GM21360 (cell line): ENCODE results near the gene STX10.
"Not testable (repeated sequence)": the region's sequence is repeated elsewhere in the genome, so short reads cannot be mapped to it uniquely, and the experiment has no call there.

ENCODE experiments used
- ATAC-seq: cut with Tn5 transposase; IDR thresholded peaks from one replicate; pipeline ENCODE4 v1.9.1; 2021; ENCODE audit warnings: mild to moderate bottlenecking, moderate library complexity; ENCODE audit not compliant: unreplicated experiment

The STX10 gene, protein sequence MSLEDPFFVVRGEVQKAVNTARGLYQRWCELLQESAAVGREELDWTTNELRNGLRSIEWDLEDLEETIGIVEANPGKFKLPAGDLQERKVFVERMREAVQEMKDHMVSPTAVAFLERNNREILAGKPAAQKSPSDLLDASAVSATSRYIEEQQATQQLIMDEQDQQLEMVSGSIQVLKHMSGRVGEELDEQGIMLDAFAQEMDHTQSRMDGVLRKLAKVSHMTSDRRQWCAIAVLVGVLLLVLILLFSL

DNA sequence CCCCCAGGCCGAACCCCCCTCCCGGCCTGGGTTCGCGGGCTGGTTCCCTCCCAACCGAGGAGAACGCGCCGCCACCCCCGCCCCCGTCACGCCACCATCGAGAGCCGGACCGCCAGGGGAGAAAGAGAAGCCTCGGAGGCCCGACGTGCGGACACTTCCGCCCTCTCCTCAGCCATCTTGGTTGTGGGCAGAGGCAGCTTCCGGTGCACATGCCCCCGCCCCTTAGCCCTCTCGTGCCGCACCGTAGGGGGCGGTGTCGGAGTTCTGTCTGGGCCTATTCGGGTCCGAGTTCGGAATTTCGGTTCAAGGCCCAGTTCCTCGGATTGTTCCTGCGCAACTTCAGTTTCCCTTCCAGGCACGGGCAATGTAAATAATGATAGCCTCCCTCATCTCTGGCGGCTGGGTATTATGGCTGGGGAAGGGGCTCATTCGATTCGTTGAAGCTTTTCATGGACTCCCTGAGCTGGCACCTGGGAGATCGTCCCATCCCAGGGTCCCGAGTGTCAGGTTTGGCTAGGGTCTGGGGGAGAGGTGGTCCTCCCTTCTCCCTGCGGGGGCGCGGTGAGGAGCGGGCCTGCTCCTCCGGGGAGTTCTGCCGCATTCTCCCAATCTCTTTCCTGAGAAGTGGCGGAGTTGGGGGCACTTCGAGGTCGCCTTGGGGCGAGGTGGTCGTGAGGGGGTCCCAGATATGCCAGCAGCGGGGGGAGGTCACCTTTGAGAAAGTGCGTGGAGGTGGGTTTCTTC, at the start of gene STX10, which contains the start of gene IER2:
Gene STX10, minus strand, starts transcription at position 189 of the 744 bp plus-strand sequence. CDS start 202 bp downstream, outside the sequence.
Gene IER2, plus strand, starts transcription at position 225 of the 744 bp plus-strand sequence. CDS start 2,776 bp downstream, outside the sequence.
- peak; percentile 32 for ATAC-seq

DNA sequence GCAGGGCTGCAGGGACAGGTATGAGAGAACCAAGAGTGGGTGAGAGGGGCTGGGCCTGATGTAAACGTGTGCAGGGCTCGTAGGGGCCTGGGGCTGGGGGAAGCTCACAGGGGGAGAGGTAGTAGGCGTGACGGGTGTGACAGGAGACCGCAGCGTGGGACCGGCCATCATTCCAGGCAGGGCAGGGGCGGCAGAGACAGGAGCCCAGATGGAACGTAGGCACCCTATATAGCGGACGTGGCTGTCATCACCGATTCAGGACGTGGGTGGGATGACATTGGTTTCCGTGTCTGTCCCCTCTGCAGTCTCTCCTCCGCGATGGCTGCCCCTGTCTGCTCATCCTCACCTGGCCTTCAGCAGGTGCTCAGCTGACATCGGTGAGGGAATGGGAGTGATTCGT, 48.5 kb upstream of the STX10 start:
- ATAC-seq = no peak

DNA sequence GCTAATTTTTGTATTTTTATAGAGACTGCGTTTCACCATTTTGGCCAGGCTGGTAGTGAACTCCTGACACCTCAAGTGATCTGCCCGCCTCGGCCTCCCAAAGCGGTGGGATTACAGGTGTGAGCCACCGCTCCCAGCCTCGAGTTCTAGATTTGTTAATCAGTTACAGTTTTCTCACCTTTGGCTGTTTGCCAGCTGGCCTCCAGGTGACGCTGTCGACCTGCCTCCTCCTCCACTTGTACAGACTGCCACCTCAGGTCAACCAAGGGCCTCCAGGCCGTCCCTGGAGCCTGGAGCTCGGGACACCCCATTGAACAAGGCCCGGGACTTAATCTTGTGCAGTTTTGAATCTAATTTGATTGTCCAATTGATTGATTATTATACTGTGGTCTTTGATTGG, 45.5 kb upstream of the STX10 start:
- no peak for ATAC-seq

DNA sequence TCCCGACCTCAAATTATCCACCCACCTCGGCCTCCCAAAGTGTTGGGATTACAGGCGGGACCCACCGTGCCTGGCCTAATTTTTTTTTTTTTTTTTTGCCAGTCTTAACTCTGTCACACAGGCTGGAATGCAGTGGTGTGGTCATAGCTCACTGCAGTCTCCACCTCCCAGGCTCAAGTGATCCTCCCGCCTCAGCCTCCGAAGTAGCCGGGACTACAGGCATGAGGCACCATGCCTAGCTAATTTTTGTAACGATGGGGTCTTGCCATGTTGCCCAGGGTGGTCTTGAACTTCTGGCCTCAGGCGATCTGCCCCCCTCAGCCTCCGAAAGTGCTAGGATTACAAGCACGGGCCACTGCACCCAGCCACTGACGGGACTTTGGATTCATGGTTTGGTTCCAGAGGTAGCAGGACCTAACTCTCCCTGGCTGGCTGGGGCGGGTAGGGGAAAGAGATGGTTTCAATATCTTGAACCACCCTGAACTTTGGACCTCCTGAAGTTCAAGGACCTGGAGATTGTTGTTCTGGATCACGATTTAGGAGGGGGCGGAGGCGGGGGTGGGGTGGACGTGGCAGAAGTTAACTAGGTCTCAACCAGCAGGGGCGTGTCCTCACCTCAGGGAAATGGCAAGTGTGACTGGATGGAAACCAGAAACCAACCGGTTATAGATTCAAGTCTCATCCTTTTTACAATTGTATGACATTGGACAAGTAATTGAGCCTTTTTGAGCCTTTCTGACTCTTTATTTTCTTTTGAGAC, 40.8 kb upstream of the STX10 start:
- no peak for ATAC-seq

DNA sequence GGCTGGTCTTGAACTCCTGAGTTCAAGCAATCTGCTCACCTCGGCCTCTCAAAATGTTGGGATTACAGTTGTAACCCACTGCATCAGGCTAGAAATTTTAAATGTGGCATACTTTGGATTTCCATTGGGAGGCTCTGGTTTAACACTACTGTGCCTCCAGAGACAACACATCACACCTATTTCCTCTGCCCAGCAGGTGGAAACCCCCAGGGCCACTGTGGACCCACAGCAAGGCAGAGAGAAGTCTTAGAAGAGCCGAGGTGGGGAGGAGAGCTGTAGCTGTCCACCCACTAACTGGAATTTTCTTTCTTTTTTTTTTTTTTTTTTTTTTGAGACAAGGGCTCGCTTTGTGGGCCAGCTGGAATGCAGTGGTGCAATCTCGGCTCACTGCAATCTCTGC, 39.4 kb upstream of the STX10 start:
- ATAC-seq = no peak

DNA sequence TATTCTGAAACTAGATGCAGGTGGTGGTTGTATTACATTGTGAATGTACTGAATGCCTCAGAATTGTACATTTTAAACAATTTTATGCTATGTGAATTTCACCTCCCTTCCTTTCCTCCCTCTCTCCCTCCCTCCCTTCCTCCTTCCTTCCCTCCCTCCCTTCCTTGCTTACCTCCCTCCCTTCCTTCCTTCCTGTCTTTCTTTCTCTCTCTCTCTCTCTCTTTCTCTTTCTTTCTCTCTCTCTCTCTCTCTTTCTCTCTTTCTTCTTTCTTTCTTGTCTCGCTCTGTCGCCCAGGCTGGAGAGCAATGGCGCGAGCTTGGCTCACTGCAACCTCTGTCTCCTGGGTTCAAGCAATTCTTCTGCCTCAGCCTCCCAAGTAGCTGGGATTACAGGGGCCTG, 37.2 kb upstream of the STX10 start:
- ATAC-seq = no peak

DNA sequence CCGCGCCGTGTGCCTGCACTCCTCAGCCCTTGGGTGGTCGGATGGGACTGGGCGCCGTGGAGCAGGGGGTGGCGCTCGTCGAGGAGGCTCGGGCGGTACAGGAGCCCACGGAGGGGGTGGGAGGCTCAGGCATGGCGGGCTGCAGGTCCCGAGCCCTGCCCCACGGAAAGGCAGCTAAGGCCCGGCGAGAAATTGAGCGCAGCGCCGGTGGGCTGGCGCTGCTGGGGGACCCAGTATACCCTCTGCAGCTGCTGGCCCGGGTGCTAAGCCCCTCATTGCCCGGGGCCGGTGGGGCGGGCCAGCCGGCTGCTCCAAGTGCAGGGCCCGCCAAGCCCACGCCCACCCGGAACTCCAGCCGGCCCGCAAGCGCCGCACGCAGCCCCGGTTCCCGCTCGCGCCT, 36.5 kb upstream of the STX10 start:
- ATAC-seq = not testable (repeated sequence)

DNA sequence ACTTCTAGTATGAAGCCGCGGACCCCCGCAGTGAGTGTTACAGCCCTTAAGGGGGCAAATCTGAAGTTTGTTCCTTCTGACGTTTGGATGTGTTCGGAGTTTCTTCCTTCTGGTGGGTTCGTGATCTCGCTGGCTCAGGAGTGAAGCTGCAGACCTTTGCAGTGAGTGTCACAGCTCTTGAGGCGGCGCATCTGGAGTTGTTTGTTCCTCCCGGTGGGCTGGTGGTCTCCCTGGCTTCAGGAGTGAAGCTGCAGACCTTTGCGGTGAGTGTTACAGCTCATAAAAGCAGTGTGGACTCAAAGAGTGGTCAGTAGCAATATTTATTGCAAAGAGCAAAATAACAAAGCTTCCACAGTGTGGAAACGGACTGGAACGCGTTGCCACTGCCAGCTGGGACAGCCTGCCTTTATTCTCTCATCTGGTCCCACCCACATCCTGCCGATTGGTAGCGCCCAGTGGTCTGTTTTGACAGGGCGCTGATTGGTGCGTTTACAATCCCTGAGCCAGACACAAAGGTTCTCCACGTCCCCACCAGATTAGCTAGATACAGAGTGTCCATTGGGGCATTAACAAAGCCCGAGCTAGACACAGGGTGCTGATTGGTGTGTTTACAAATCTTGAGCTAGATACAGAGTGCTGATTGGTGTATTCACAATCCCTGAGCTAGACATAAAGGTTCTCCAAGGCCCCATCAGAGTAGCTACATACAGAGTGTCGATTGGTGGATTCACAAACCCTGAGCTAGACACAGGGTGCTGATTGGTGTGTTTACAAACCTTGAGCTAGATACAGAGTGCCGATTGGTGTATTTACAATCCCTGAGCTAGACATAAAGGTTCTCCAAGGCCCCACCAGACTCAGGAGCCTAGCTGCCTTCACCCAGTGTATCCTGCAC, 35.8 kb upstream of the STX10 start:
- not testable (repeated sequence) for ATAC-seq

DNA sequence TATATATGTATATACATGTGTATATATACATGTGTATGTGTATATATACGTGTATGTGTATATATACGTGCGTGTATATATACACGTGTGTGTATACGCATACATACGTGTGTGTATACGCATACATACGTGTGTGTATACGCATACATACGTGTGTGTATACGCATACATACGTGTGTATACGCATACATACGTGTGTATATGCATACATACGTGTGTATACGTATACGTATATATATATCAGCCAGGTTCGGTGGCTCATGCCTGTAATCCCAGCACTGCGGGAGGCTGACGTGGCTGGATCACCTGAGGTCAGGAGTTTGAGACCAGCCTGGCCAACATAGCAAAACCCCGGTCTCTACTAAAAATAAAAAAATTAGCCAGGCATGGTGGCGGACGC, 34.8 kb upstream of the STX10 start:
- ATAC-seq = not testable (repeated sequence)

DNA sequence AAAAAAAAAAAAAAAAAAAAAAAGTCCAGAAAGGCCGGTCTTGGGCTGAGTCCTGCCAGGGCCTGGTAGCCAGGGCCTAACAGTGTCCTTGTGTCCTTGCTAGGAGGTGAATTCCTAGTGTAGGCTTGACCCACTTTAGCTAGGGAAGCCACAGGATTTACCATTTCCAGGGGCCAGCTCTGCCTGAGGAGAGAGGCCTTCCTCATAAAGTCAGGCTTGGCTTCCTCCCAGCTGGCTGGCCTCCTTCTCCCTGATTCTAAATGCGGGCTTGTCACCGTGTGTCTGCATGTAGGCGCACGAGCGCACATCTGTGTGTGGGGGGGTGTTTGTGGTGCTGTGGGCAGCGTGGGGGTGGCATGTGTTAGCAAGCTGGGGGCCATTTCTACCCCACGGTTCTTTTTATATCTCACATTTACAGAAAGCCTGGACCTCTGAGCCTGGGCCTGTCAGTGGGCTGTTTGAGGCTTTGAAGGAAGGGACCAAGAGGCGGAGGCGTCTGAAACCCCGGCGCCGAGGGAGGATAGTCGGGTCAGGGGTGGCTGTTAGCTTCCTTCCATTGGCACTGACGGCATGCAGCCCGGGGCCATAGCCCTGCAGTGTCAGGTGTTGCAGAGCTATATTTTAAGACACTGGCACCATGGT, 31.7 kb upstream of the STX10 start:
- ATAC-seq = no peak

DNA sequence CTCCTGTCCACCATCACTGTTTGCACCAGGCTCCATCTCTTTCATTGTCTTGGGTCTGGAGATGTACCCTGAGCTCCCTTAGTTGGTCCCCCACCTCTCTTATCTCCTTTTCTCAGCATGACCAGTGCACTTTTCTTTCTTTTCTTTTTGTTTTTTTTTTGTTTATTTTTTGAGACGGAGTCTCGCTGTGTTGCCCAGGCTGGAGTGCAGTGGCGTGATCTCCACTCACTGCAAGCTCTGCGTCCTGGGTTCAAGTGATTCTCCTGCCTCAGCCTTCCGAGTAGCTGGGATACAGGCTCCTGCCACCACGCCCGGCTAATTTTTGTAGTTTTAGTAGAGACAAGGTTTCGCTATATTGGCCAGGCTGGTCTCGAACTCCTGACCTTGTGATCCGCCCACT, 28.1 kb upstream of the STX10 start:
- not testable (repeated sequence) for ATAC-seq

DNA sequence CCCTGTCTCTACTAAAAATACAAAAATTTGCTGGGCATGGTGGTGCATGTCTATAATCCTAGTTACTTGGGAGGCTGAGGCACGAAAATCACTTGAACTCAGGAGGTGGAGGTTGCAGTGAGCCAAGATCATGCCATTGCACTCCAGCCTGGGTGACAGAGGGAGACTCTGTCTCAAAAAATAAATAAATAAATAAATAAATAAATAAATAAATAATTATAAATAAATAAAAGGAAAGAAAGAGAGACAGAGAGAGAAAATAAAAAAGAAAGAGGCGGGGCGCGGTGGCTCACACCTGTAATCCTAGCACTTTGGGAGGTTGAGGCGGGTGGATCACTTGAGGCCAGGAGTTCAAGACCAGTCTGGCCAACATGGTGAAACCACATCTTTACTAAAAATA, 27.4 kb upstream of the STX10 start:
- not testable (repeated sequence) for ATAC-seq

DNA sequence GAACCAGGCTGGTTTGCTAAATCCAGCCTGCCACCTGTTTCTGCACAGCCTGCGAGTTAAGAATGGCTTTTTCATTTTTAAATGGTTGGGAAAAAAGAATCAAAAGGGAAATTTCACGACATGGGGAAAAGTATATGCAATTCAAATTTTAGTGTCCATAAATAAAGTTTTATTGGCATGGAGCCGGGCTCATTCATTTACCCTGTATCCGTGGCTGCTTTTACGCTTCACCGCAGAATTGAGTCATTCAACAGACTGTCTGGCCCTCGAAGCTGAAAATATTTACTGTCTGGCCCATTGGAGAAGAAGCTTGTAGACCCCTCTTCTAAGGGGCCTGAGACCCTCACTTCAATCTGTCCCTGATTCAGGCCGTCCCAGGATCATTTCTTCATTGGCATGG, 26.2 kb upstream of the STX10 start:
- no peak for ATAC-seq

DNA sequence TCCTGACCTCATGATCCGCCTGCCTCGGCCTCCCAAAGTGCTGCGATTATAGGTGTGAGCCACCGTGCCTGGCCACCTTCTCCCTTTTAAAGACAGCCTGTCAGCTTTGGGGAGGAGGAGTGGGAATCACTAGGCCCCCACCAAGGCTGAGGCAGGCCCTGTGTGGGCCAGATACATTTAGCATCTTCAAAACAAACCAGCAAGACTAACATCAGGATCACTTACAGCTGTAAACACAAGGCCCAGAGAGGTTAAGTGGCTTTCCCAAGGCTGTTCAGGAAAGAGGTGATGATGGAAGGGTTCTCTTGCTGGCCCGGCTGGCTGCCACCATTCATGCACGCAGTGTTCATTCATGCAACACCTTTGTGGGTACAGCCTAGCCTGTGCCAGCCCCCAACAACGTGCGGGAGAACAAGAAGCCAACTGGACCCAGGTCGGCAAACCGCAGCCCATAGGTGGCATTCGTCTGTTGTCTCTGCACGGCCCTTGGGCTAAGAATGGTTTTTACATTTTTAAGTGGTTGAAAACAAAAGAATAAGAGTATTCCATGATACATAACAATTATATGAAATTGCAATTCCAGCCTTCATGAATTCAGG, 23.1 kb upstream of the STX10 start:
- ATAC-seq = no peak

DNA sequence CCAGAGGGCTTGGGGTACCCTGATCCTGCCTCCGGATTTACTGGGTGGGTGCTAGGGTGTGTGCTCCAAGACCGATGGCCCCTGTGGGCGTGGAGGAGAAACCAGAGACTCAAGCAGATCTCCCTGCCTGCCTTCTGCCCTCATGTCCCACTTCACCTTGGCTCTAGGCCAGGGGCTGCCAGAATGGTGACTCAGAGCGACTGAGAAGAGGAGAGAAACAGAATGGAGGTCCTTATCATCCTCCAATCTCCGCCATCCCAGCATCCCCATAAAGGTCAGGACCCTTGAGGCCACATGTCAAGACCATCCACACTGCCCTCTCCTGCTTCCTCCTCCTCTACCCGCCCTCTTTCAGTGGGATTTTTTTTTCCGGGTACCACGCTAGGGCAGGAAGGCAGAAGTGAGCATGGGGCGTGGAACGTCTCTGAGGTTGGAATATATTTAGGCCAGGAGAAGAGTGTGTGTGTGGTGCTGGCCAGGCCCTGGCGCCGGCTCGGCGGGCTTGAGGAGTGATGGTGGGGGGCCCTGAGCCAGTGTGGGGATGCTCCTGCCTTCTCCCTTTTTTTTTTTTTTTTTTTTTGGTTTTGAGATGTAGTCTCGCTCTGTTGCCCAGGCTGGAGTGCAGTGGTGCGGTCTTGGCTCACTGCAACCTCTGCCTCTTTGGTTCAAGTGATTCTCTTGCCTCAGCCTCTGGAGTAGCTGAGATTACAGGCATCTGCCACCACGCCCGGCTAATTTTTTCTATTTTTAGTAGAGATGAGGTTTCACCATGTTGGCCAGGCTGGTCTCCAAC, 22.4 kb upstream of the STX10 start:
- ATAC-seq = no peak

DNA sequence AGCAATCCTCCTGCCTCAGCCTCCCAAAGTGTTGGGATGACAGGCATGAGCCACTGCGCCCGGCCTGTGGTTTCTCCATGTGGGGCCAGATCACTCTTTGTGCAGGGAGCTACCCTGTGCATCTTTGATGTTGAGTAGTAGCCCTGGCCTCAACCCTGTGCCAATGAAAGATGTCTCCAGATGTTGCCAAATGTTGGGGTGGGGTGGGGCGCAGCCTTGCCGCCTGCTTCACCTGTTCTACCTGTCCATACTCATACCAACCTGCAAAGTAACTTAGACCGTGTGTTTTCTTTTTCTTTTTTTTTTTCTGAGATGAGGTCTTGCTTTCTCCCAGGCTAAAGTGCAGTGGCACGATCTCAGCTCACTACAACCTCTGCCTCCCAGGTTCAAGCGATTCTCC, 21.0 kb upstream of the STX10 start:
- no peak for ATAC-seq

DNA sequence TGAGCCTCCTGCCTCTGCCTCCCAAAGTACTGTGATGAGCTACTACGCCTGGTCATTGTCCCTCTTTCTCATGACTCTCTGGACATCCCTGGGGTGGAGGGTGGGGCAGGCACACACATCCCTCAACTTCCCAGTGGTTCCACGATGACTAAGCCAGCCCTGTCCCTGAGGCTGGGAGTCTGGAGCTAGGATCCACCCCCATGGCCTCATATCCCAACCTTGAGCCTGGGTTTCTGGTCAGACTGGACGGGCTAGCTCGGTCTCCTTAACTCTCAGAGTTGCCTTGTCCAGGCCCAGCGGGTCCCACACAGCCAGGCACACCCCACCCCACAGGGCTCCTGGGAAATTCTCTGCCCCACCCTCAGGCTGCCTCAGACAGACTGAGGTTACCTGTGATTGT, 19.6 kb upstream of the STX10 start:
- no peak for ATAC-seq

DNA sequence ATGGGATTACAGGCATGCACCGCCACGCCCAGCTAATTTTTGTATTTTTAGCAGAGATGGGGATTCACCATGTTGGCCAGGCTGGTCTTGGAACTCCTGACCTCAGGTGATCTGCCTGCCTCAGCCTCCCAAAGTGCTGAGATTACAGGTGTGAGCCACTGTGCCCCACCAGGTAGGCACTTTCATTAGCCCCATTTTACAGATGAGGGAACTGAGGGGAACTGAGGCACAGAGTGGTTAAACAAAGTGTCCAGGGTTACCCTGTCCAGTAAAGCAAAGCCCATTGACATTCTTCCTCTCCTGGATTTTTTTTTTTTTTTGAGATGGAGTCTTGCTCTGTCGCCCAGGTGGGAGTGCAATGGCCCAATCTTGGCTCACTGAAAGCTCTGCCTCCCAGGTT, 16.0 kb upstream of the STX10 start:
- not testable (repeated sequence) for ATAC-seq
